GM18511 (cell line): ENCODE results near the gene PRR30.
"Not testable (repeated sequence)": the region's sequence is repeated elsewhere in the genome, so short reads cannot be mapped to it uniquely, and the experiment has no call there.

Experiments used
- ATAC-seq: cut with Tn5 transposase; IDR thresholded peaks from one replicate; pipeline ENCODE4 v1.9.1; 2021; ENCODE audit warnings: mild to moderate bottlenecking, moderate library complexity; ENCODE audit not compliant: unreplicated experiment

The PRR30 gene

DNA sequence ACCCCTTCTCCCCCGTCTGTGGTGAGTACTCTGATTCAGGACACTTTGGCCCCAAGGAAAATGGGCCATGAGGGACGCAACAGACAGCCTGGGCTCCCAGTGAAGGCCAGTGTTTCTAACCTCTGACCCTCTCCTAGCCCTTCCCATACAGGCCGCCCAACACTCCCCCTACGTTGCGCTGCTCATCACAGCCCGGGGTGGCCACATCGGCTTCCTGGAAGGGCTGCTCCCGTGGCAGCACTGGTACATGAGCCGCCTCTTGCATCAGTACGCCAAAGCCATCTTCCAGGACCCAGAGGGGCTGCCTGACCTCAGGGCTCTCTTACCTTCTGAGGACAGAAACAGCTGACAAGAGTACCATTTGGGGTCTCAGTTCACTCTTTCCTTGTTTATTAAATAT lies 8.8 kb downstream of the PRR30 start:
- no peak for ATAC-seq

DNA sequence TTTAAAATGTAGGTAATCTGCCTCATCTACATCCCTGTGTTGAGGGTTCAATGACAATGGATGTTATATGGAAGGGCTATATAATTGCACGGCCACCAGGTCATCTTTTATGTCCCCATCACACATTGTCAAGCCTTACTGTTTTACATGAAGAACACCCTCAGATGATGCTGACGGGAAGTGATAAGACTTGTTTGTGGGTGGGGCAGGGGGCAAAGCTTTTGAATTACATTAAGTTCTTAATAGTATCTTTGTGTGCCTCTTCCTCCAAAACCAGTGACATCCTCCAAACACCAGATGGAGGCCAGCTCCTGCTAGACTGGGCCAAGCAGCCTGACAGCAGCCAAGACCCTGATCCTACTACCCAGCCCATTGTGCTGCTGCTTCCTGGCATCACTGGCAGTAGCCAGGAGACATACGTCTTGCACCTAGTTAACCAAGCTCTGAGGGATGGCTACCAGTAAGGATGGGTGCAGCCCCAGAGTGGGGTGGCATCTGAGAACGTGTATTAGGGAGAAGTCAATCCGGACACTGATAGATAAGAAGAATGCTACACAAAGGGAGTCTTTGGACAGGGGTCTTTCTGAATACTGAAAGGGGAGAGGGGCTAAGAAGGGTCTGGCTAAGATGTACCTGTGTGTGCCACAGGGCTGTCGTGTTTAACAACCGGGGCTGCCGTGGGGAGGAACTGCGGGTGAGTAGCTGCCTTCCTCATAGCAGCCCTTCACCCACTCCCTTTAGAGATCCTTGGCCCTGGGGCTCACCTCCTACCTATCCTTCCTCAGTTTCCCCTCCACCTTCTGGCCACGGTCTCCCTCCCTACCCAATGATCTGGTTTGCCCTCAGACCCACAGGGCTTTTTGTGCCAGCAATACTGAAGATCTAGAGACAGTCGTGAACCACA lies 10.3 kb downstream of the PRR30 start:
- ATAC-seq: no peak

DNA sequence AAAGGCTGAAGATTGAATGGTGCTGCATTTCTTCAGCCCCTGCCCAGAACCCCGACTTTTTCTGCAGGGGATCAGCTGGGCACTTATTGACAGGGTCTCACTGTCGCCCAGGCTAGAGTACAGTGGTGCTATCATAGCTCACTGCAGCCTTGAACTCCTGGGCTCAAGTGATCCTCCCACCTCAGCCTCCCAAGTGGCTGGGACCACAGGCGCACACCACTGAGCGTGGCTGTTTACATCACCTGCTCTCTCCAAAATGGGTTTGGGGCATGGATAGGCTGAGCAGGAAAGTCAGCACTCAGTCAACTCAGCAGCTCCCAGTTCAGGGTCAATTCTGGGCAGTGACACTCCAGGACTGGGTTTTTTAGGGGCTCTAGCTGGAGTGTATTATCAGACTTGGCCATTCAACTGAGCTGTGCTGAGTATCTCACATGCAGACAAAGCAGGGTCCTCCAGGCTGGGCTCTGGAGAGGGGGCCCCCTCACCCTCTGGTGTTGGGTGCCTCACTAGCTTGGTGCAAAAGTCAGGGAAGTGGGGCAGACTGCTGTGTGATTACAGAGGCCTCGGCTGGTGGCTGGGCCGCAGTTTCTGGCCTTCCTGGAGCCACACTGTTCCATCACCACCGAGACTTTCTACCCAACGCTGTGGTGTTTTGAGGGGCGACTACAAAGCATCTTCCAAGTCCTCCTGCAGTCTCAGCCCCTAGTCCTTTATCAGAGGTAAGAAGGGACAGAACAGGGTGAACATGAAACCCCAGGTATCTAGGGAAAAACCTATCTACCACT lies 11.1 kb downstream of the PRR30 start:
- ATAC-seq: no peak

DNA sequence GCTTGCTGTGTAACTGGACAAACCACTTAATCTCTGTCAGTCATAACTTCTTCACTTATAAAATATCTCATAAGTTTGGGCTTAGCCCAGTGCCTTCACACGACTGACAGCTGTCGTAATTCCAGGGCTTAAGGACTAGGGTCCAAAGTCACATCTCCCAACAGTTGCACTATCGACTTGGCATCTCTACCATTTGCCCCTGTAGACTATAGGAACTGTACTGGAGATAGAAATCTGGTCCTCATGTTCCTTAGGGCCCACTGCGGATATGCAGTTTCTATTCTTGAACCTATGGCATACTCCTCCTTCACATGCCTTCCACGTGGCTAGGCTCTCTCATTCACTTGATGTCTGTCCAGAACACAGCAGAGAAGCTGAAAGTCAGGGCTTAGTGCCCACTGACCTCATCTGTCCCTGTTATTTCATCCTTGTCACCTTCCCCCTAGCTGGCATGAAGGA lies 12.9 kb downstream of the PRR30 start:
- no peak for ATAC-seq

DNA sequence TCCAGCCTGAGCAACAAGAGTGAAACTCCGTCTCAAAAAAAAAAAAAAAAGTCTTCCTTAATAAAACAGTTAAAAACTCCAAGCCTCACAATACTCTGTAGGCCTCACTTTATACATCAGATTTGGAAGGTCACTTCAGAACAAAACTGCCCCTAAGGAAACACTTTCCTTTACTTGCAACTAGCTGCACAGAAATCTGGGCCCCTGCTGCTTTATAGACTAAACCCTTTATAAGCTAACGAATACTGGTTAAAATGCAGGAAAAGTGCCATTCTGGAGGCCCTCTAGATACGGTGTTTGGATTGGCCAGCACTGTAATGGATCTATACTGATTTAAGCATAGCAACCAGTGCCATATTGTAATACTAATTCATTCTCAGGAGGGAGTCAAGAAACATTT lies 14.1 kb downstream of the PRR30 start:
- ATAC-seq: no peak

DNA sequence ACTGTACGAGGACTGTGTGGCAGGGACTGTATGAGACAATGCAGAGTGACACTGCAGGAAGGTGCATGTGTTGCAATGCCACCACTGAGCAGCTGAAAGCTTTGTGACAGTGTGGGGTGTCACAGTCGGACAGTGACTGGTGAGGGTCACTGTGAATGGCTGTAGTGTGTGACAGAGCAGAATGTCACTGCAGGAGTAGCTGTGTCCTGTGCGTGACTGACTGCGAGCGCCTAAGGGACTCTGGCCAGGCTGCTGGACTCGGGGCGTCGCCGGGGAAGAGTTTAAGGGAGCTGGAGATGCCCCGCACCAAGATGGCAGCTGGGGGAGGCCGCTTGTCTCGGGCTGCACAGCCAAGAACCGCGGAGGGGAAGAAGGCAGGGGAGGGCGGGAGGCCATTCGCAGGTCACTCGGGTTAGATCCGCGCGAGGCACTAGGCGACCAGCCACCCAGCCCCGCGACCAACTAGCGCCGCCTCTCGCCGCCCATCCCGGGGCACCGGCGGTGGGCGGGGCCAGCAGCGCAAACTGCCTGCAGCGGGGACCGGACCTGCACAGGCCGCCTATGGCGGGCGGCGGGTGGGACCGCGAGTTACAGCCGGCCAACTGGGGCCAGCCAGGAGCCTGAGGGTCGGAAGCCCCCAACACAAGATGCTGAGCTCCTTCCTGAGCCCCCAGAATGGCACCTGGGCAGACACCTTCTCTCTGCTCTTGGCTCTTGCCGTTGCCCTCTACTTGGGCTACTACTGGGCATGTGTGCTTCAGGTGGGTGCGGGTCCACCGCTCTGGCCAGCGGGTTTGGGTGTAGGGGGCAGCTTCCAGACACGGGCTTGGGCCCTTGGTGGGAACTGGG lies 15.7 kb downstream of the PRR30 start, which contains the start of gene ABHD1:
ABHD1 (plus strand) TSS at position 514 of the 849 bp plus-strand sequence; CDS start at position 648, 134 bp downstream.
- ATAC-seq: peak; percentile 54

DNA sequence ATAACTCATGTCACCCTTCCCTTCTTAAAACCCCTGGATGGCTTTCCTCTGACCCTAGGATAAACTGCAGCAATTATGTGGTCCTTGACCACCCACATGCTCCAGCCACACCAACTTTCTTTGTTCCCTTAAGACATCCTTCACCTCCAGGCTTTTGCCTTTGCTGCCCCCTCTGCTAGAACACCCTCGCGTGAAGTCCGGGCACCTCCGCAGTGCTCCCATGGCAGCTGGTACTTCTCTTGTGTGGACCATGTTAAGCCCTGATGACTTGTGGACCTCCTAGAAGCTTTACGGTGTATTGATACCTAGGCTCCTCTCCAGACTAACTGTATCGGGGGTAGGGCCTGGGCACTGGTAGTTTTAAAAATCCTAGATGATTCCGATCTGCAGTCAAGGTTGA lies 16.4 kb downstream of the PRR30 start:
- ATAC-seq: no peak

DNA sequence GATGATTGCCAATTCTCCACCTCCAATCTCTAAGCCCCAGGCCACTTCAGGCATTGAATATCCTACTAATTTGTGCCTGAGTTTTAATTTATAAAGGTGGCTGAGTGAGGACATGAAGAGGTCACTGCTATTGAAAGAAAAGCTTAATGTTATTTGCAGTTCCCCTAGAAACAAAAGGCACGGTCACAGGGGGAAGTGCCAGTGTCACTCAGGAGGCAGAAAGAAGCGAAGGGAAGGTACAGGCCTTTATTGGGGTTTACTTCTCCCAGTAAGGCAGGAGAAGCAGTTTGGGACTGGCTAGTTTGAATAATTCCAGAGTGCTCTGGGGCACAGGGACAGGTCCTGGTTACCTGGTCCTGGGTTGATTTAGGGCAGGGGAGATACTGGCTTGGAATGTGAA lies 17.3 kb downstream of the PRR30 start:
- ATAC-seq: no peak

DNA sequence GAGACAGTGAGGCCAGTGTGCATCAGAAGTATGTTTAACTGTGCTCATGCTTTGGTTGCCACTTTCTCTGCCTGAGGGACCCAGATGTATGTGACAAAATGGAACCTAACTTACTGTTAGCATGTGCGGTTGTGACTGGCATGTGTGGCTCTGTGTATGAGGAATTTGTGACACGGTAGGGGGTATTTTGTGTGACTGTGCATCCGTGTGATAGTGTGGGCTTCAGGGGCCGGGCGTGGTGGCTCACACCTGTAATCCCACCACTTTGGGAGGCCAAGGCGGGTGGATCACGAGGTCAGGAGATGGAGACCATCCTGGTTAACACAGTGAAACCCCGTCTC lies 19.9 kb downstream of the PRR30 start:
- ATAC-seq: not testable (repeated sequence)

DNA sequence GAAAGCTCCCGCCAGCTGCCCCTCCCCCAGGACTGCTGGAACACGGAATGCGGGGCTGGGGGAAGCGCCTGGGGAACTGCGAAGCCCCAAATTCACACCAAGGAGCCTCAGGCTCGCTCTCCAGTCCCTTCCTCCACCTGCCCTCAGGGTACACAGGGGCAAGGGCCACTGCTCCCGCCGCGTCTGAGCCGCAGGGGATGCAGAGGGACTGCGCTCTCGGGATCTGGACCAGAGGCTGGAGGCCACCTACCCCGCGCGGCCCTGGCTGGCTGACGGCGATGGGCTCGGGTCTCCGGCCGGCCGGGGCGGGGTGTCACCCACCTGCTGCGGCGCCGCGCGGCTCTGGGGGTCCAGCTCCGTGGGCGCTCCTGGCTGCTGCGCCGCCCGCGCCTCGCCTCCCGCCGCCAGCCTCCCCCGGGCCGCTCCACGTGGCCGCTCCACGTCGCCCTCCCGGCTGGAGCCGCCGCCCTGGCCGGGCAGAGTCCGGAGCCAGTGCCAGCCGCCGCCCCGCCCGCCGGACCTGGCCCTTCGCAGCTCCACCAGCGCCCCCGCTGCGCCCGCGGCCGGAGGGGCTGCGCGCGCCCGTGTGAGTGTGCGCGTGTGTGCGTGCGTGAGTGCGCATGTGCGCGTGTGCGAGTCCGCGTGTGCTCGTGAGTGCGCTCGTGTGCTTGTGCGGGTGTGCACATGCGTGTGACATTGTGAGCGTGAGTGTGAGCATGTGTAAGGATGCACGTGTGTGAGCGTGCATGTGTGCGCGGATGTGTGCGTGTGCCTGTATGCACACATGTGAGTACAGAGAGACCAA lies 20.5 kb downstream of the PRR30 start, which contains the start of gene CGREF1:
CGREF1 (minus strand) TSS at position 604 of the 805 bp plus-strand sequence. CDS start 14,762 bp downstream, outside the sequence.
- ATAC-seq: no peak

DNA sequence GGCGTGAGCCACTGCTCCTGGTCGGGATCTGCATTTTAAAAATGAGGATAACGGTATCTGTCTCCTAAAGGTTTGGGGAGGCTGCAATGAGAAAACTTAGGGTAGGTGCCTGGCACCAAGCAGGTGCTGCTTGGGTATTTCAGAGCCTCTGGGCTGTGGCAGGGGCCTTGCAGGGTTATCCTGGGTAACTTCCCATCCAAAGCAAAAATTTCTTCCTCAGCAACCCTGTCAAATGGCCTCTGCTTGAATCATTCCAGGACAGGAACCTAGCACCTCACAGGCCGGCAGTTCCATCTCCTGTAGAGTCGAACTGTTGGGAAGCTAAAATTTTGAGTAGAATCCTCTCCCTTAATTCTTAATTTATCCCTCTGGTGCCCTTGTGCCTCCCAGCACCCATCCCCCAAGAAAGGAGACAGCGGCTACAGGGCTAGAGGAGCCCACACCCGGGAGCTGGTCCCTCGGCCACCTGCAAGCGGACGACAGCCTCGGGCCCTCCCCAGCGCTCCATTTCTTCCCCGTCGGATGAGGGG lies 21.1 kb downstream of the PRR30 start:
- ATAC-seq: no peak

DNA sequence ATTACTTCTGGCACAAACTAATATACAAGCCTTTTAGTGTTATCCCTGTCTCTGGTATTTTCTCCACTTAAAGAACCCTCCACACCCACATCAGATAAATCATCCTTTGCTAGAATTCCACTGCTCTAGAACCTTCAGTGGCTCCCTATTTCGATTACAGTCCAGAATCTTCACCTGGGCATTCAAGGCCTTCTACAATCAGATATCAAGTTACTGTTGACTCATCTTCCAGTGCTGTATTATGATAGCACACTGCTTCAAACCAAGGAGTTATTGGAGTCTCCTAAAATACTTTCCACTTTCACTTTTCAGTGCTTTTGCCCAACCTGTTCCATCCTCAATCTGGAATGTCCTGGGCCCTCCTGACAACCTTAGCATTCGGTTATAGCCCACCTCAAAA lies 23.7 kb downstream of the PRR30 start:
- ATAC-seq: no peak

DNA sequence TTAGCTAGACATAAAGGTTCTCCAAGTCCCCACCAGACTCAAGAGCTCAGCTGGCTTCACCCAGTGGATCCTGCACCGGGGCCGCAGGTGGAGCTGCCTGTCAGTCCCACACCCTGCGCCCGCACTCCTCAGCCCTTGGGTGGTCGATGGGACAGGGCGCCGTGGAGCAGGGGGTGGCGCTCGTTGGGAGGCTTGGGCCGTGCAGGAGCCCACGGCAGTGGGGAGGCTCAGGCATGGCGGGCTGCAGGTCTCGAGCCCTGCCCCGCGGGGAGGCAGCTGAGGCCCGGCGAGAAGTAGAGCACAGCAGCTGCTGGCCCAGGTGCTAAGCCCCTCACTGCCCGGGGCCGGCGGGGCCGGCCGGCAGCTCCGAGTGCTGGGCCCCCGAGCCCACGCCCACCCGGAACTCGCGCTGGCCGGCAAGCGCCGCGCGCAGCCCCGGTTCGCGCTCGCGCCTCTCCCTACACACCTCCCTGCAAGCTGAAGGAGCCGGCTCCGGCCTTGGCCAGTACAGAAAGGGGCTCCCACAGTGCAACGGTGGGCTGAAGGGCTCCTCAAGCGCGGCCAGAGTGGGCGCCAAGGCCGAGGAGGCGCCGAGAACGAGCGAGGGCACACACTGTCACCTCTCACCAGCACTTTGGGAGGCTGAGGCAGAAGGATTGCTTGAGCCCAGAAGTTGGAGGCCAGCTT lies 27.7 kb downstream of the PRR30 start:
- ATAC-seq: not testable (repeated sequence)

DNA sequence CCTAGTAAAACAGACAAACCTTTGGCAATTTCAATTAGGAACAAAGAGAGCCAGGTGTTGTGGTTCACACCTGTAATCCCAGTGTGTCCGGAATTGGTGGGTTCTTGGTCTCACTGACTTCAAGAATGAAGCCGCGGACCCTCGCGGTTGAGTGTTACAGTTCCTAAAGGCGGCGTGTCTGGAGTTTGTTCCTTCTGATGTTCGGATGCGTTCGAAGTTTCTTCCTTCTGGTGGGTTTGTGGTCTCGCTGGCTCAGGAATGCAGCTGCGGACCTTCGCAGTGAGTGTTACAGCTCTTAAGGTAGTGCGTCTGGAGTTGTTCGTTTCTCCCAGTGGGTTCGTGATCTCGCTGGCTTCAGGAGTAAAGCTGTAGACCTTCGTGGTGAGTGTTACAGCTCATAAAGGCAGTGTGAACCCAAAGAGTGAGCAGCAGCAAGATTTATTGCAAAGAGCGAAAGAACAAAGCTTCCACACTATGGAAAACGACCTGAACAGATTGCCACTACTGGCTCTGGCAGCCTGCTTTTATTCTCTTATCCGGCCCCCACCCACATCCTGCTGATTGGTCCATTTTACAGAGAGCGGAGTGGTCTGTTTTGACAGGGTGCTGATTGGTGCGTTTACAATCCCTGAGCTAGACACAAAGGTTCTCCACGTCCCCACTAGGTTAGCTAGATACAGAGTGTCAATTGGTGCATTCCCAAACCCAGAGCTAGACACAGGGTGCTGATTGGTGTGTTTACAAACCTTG lies 28.4 kb downstream of the PRR30 start:
- not testable (repeated sequence) for ATAC-seq

DNA sequence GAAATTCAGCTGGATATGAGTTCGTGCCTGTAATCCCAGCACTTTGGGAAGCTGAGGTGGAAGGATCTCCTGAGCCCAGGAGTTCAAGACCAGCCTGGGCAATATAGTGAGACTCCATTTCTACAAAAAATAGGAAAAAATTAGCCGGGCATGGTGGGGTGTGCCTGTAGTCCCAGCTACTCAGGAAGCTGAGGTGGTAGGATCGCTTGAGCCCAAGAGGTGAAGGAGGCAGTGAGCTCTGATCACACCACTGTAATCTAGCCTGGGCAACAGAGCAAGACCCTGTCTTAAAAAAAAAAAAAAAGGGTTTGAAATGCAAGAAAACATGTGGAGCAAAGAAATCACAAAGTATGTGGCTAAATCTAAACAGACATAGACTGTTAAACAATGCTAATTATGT lies 30.1 kb downstream of the PRR30 start:
- ATAC-seq: no peak

DNA sequence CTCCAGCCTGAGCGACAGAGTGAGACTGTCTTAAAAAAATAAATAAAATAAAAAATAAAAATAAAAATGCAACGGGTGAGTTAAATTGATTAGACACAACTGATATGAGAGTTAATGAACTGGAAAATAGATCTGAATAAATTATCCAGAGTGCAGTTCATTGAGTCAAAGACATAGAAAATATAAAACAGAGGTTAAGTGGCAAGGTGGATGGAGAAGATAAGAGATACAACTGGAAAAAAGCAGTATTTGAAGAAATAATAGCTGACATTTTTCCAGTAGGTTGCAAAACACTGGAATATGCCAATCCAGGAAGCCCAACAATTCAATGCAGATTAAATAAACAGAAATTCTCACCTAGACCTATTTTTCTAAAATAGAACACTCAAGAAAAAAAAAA lies 31.0 kb downstream of the PRR30 start:
- no peak for ATAC-seq

DNA sequence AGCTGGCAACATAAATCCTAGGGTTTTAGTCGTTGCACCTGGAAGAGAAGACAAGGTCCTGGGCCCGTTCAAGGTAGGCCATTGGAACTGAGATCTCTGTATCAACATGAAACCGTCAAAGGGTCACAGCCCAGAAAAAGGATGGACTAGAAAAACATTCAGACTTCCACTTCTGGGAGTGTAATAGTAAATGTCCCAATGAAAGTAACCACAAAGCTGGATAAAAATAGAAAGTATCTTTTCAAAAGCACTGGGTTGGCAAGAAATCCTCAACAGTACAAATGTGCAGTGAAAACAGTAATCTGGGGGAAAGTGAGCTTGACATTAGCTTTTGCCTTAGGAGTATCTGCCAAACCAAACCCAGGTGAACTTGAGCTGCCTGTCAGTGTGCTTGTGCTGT lies 33.2 kb downstream of the PRR30 start:
- ATAC-seq: no peak

DNA sequence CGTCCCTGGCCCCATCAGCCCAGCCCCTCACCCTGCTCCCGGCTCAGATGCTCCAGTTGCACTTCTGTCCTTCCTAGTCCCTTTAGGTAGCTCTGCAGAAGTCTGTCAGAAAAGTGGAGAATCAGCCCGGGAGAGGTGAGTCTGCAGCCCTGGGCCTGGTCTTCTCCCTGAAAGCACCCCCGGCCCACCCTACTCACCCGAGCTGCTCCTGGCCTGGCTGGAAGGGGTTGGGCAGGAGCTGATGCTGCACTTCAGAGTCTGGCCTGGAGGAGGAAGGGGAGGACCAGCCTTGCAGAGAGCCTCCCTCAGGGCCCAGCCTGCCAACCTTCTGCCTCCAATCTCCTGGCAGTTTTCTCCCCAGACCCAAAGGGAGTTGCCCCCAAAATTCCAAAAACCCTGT lies 36.9 kb downstream of the PRR30 start:
- no peak for ATAC-seq

DNA sequence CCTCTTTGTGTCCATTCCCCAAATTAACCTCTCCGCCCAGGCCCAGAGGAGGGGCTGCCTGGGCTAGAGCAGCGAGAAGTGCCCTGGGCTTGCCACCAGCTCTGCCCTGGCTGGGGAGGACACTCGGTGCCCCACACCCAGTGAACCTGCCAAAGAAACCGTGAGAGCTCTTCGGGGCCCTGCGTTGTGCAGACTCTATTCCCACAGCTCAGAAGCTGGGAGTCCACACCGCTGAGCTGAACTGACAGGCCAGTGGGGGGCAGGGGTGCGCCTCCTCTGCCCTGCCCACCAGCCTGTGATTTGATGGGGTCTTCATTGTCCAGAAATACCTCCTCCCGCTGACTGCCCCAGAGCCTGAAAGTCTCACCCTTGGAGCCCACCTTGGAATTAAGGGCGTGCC lies 39.2 kb downstream of the PRR30 start:
- no peak for ATAC-seq
